NK-92 (cell line): ENCODE results near the gene FIS1.

Experiments
- DNase-seq: peaks from one replicate; lab custom pipeline; 2025; ENCODE audit not compliant: unreplicated experiment; lab: John Stamatoyannopoulos, UW

Gene FIS1

GRCh38 chr7:101235050-101235449 lies 9.8 kb downstream of the FIS1 start:
- DNase-seq, result no peak

- no peak for DNase-seq
Measured at GRCh38 chr7:101234636-101235035, 10.2 kb downstream of the FIS1 start.

- DNase-seq, result no peak
Measured at GRCh38 chr7:101233907-101234547, 10.9 kb downstream of the FIS1 start.

- DNase-seq, result no peak
Measured at GRCh38 chr7:101232141-101232850, 12.6 kb downstream of the FIS1 start.

GRCh38 chr7:101231644-101232043 lies 13.2 kb downstream of the FIS1 start:
- no peak for DNase-seq

GRCh38 chr7:101226721-101227120 lies 18.2 kb downstream of the FIS1 start:
- DNase-seq, result no peak

- DNase-seq, result no peak
Measured at GRCh38 chr7:101225650-101226049, 19.2 kb downstream of the FIS1 start.

GRCh38 chr7:101223528-101223927 lies 21.4 kb downstream of the FIS1 start:
- no peak for DNase-seq

GRCh38 chr7:101222275-101222830 lies 22.5 kb downstream of the FIS1 start:
- no peak for DNase-seq

- DNase-seq, result no peak
Measured at GRCh38 chr7:101220295-101220694, 24.6 kb downstream of the FIS1 start.

GRCh38 chr7:101218236-101219125 lies 26.4 kb downstream of the FIS1 start:
- DNase-seq, result no peak

GRCh38 chr7:101217388-101218235 lies 27.3 kb downstream of the FIS1 start, which contains the start of the genes PLOD3 and ZNHIT1:
TSS of gene PLOD3 (minus strand) at chr7:101217581. CDS start at chr7:101217274, 307 bp downstream.
TSS of gene ZNHIT1 (plus strand) at chr7:101218165. CDS start at chr7:101218196, 31 bp downstream.
- peak; percentile 96 for DNase-seq

GRCh38 chr7:101216860-101217387 lies 28.0 kb downstream of the FIS1 start:
- DNase-seq, result no peak

- DNase-seq, result no peak
Measured at GRCh38 chr7:101216001-101216859, 28.7 kb downstream of the FIS1 start.

- DNase-seq, result no peak
Measured at GRCh38 chr7:101212014-101212413, 32.9 kb downstream of the FIS1 start.

GRCh38 chr7:101211501-101211900 lies 33.4 kb downstream of the FIS1 start:
- DNase-seq, result no peak

GRCh38 chr7:101210143-101210542 lies 34.7 kb downstream of the FIS1 start:
- no peak for DNase-seq

GRCh38 chr7:101208794-101209193 lies 36.1 kb downstream of the FIS1 start:
- DNase-seq, result no peak

GRCh38 chr7:101207459-101207858 lies 37.4 kb downstream of the FIS1 start:
- no peak for DNase-seq
